SK-N-SH (cell line): Measurements from ENCODE around the gene SELENOK. TPM values are rescaled to one million over a fixed set of nuclear protein-coding genes. Genes with fewer than 3 reads are reported as not detected.

ENCODE experiments used
- CTCF ChIA-PET: fragments of 300-600, 350-600 bp; formaldehyde crosslinking; extraction: SDS; loops from one replicate; lab custom pipeline; 2021; lab: Yijun Ruan, JAX
- POLR2A ChIA-PET: fragments of 350-600 bp; sonication (Branson Sonifier 250); formaldehyde crosslinking; extraction: SDS; loops from one replicate; lab custom pipeline; 2020; ENCODE audit warnings: antibody characterized with exemption, inconsistent platforms; lab: Yijun Ruan, JAX
- DNase-seq: peaks from one replicate; pipeline ENCODE4 v3.0.0; 2012
- H2AFZ ChIP-seq: fragments of 200-600 bp; sonication (generic); 2 replicates; pipeline ENCODE4 v1.8.1; 2016; ENCODE audit warnings: antibody characterized with exemption, mild to moderate bottlenecking, low read depth
- H3F3A ChIP-seq: fragments of 200-600 bp; sonication (generic); replicated peaks from 2 replicates; pipeline ENCODE3; 2016; ENCODE audit warnings: antibody characterized with exemption, mild to moderate bottlenecking; ENCODE audit not compliant: insufficient read depth
- H3K27ac ChIP-seq, 2 experiments: fragments of 200-500 bp in 1 of 2; fragments of 200-600 bp in 1 of 2; sonication (Bioruptor generic) in 1 of 2; sonication (generic), shearing (Covaris generic) in 1 of 2; 2 replicates each; pipeline versions ENCODE4 v1.5.1 to v1.6.1; 2014 to 2016; ENCODE audit warnings: low read depth in 2 of 2, inconsistent platforms in 1 of 2, low read length in 1 of 2, mild to moderate bottlenecking in 1 of 2, mixed read lengths in 1 of 2
- H3K27me3 ChIP-seq: fragments of 200-600 bp; sonication (generic), shearing (Covaris generic); 2 replicates; pipeline ENCODE4 v1.6.1; 2016; ENCODE audit warnings: mixed run types; ENCODE audit not compliant: insufficient read depth
- H3K36me3 ChIP-seq, 2 experiments: fragments of 200-500 bp in 1 of 2; fragments of 200-600 bp in 1 of 2; sonication (Bioruptor generic) in 1 of 2; sonication (generic) in 1 of 2; replicated peaks in 1 of 2; 2 replicates each; pipeline versions ENCODE3 to v1.5.1; 2014 to 2016; ENCODE audit warnings: low read length in 1 of 2, mild to moderate bottlenecking in 1 of 2; ENCODE audit not compliant: insufficient read depth in 2 of 2, control insufficient read depth in 1 of 2
- H3K4me1 ChIP-seq, 2 experiments: fragments of 200-500 bp in 1 of 2; fragments of 200-600 bp in 1 of 2; sonication (Bioruptor generic) in 1 of 2; sonication (generic), shearing (Covaris generic) in 1 of 2; 2 replicates each; pipeline versions ENCODE4 v1.5.1 to v1.6.1; 2014 to 2016; ENCODE audit warnings: low read depth in 1 of 2, low read length in 1 of 2, mixed run types in 1 of 2; ENCODE audit not compliant: insufficient read depth in 2 of 2, control insufficient read depth in 1 of 2
- H3K4me2 ChIP-seq: fragments of 200-600 bp; sonication (generic), shearing (Covaris generic); 2 replicates; pipeline ENCODE4 v1.6.1; 2017; ENCODE audit warnings: mixed run types
- H3K4me3 ChIP-seq, 2 experiments: fragments of 200-500 bp in 1 of 2; fragments of 200-600 bp in 1 of 2; sonication (Bioruptor generic) in 1 of 2; sonication (generic), shearing (Covaris generic) in 1 of 2; 2 replicates each; pipeline versions ENCODE4 v1.5.1 to v1.8.1; 2014 to 2016; ENCODE audit warnings: low read depth in 2 of 2, inconsistent platforms in 1 of 2, low read length in 1 of 2, mild to moderate bottlenecking in 1 of 2, mixed read lengths in 1 of 2, moderate library complexity in 1 of 2
- H3K79me2 ChIP-seq: fragments of 200-600 bp; sonication (generic); 2 replicates; pipeline ENCODE4 v1.8.1; 2017; ENCODE audit warnings: mild to moderate bottlenecking; ENCODE audit not compliant: insufficient read depth
- H3K9ac ChIP-seq: fragments of 200-600 bp; sonication (generic); 2 replicates; pipeline ENCODE4 v1.6.1; 2017; ENCODE audit warnings: mixed run types
- H3K9me2 ChIP-seq: fragments of 200-600 bp; sonication (generic); 2 replicates; pipeline ENCODE4 v1.6.1; 2017; ENCODE audit warnings: mixed run types
- H3K9me3 ChIP-seq: fragments of 200-600 bp; sonication (generic); 2 replicates; pipeline ENCODE4 v1.6.1; 2017; ENCODE audit warnings: mixed run types, mild to moderate bottlenecking, moderate library complexity
- H4K20me1 ChIP-seq: fragments of 200-600 bp; sonication (generic); 2 replicates; pipeline ENCODE4 v1.6.1; 2017; ENCODE audit warnings: mild to moderate bottlenecking, mixed run types; ENCODE audit not compliant: insufficient read depth
- EP300 ChIP-seq, 2 experiments: IDR thresholded peaks; 2 replicates each; pipeline versions ENCODE4 v1.4.0 to v1.6.1; 2012; ENCODE audit warnings: borderline replicate concordance in 1 of 2, low read depth in 1 of 2, low read length in 1 of 2
- EZH2phosphoT487 ChIP-seq: fragments of 200-600 bp; sonication (generic); IDR thresholded peaks from 2 replicates; pipeline ENCODE4 v1.6.1; 2017; ENCODE audit warnings: low read depth, mixed run types, mild to moderate bottlenecking, antibody characterized with exemption, moderate library complexity, borderline replicate concordance
- FOSL2 ChIP-seq: IDR thresholded peaks from 2 replicates; pipeline ENCODE4 v1.4.0; 2012; ENCODE audit warnings: low read depth, mild to moderate bottlenecking, moderate library complexity, borderline replicate concordance
- FOXJ3 ChIP-seq: sonication (generic); formaldehyde crosslinking; IDR thresholded peaks from 2 replicates; pipeline ENCODE4 v1.5.1; 2020; ENCODE audit warnings: mild to moderate bottlenecking, missing genetic modification reagents
- FOXM1 ChIP-seq: IDR thresholded peaks from 2 replicates; pipeline ENCODE4 v1.4.0; 2012; ENCODE audit warnings: low read depth, mild to moderate bottlenecking
- JUND ChIP-seq: IDR thresholded peaks from 2 replicates; pipeline ENCODE4 v1.4.0; 2012
- MEF2A ChIP-seq: IDR thresholded peaks from 2 replicates; pipeline ENCODE4 v1.4.0; 2012; ENCODE audit warnings: low read depth, borderline replicate concordance
- NFIC ChIP-seq: IDR thresholded peaks from 2 replicates; pipeline ENCODE4 v1.4.0; 2012; ENCODE audit warnings: borderline replicate concordance
- NRF1 ChIP-seq: IDR thresholded peaks from 2 replicates; pipeline ENCODE4 v1.6.1; 2012; ENCODE audit warnings: low read depth, mild to moderate bottlenecking, low read length
- RCOR1 ChIP-seq: fragments of 150-350 bp; IDR thresholded peaks from 2 replicates; pipeline ENCODE4 v1.6.1; 2017; ENCODE audit warnings: antibody characterized with exemption, low read length
- RXRA ChIP-seq: IDR thresholded peaks from 2 replicates; pipeline ENCODE4 v1.4.0; 2012; ENCODE audit warnings: low read depth, mild to moderate bottlenecking, borderline replicate concordance
- SIN3A ChIP-seq: IDR thresholded peaks from 2 replicates; pipeline ENCODE4 v1.6.1; 2012; ENCODE audit warnings: low read depth, mild to moderate bottlenecking, low read length, moderate library complexity, borderline replicate concordance
- SMC3 ChIP-seq: IDR thresholded peaks from 2 replicates; pipeline ENCODE4 v1.6.1; 2012; ENCODE audit warnings: low read depth, low read length, improper control_type of control experiment
- TAF1 ChIP-seq: IDR thresholded peaks from 2 replicates; pipeline ENCODE4 v1.6.1; 2012; ENCODE audit warnings: low read depth, mild to moderate bottlenecking, low read length, moderate library complexity, borderline replicate concordance
- TCF12 ChIP-seq: IDR thresholded peaks from 2 replicates; pipeline ENCODE4 v1.4.0; 2012
- TEAD4 ChIP-seq: IDR thresholded peaks from 2 replicates; pipeline ENCODE4 v1.4.0; 2012; ENCODE audit warnings: mild to moderate bottlenecking, borderline replicate concordance; ENCODE audit not compliant: insufficient read depth
- YY1 ChIP-seq: IDR thresholded peaks from 2 replicates; pipeline ENCODE4 v1.4.0; 2012; ENCODE audit warnings: low read depth, mild to moderate bottlenecking
- polyA plus RNA-seq, 3 experiments: library from polyadenylated mRNA; depleted of rRNA; stranded (reverse); fragments of >200 nt; gene quantifications; 2 replicates each; pipeline ENCODE4 v1.2.3, GENCODE V29; 2012
- TF ChIP-seq, protein P1 (sequence below): IDR thresholded peaks from 2 replicates; pipeline ENCODE4 v1.4.0; 2012; ENCODE audit warnings: low read depth, borderline replicate concordance
- TF ChIP-seq, protein P2 (sequence below): IDR thresholded peaks from 2 replicates; pipeline ENCODE4 v1.6.1; 2012; ENCODE audit warnings: mild to moderate bottlenecking, low read depth, low read length, moderate library complexity
- TF ChIP-seq, protein P3 (sequence below): fragments of 150-350 bp; IDR thresholded peaks from 2 replicates; pipeline ENCODE4 v1.6.1; 2016; ENCODE audit warnings: mild to moderate bottlenecking, low read depth, low read length
- TF ChIP-seq, protein P4 (sequence below): fragments of 200-600 bp; sonication (generic); IDR thresholded peaks from 2 replicates; pipeline ENCODE4 v1.6.1; 2017; ENCODE audit warnings: antibody characterized with exemption, mild to moderate bottlenecking, moderate library complexity
- TF ChIP-seq, protein P5 (sequence below): IDR thresholded peaks from 2 replicates; pipeline ENCODE4 v1.4.0; 2012; ENCODE audit warnings: low read depth
- TF ChIP-seq, protein P6 (sequence below): IDR thresholded peaks from 2 replicates; pipeline ENCODE4; 2012

The SELENOK gene
- polyA plus RNA-seq, 1 of the 3 experiments (the other 2 are of a cell fraction): 29.2 TPM

DNA sequence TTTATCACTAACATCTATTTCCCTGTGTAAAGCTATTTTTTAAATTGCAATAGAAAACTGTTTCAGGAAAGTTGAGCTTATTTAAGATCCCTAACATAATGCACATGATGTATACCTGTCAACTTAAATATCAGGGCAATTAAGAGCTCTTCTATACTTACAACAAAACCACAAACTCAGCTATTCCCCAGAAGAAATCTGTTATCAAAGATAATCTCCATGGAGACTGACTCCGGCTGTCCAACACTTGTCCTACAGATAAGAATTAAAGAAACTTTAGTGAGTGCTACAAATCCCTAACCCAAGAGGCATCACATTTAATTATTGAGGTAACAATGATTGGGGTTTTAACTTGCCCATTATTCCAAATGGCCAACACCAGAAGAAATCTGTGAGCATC lies 3.4 kb downstream of the SELENOK start (continued):
- TF ChIP-seq, protein P1, sequence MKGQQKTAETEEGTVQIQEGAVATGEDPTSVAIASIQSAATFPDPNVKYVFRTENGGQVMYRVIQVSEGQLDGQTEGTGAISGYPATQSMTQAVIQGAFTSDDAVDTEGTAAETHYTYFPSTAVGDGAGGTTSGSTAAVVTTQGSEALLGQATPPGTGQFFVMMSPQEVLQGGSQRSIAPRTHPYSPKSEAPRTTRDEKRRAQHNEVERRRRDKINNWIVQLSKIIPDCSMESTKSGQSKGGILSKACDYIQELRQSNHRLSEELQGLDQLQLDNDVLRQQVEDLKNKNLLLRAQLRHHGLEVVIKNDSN: no peak
- TF ChIP-seq, protein P2, sequence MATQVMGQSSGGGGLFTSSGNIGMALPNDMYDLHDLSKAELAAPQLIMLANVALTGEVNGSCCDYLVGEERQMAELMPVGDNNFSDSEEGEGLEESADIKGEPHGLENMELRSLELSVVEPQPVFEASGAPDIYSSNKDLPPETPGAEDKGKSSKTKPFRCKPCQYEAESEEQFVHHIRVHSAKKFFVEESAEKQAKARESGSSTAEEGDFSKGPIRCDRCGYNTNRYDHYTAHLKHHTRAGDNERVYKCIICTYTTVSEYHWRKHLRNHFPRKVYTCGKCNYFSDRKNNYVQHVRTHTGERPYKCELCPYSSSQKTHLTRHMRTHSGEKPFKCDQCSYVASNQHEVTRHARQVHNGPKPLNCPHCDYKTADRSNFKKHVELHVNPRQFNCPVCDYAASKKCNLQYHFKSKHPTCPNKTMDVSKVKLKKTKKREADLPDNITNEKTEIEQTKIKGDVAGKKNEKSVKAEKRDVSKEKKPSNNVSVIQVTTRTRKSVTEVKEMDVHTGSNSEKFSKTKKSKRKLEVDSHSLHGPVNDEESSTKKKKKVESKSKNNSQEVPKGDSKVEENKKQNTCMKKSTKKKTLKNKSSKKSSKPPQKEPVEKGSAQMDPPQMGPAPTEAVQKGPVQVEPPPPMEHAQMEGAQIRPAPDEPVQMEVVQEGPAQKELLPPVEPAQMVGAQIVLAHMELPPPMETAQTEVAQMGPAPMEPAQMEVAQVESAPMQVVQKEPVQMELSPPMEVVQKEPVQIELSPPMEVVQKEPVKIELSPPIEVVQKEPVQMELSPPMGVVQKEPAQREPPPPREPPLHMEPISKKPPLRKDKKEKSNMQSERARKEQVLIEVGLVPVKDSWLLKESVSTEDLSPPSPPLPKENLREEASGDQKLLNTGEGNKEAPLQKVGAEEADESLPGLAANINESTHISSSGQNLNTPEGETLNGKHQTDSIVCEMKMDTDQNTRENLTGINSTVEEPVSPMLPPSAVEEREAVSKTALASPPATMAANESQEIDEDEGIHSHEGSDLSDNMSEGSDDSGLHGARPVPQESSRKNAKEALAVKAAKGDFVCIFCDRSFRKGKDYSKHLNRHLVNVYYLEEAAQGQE: no peak
- TF ChIP-seq FOXM1: no peak
- no peak for TF ChIP-seq TCF12
- no peak for TF ChIP-seq FOSL2
- no peak for TF ChIP-seq RCOR1
- no peak for TF ChIP-seq MEF2A
- TF ChIP-seq NRF1: no peak
- no peak for TF ChIP-seq EP300 (IDR thresholded peaks at IDR 0.05; ENCODE audit: borderline replicate concordance in 1 of 2, low read depth in 1 of 2, low read length in 1 of 2)
- TF ChIP-seq, all 33 proteins: peak for 0

DNA sequence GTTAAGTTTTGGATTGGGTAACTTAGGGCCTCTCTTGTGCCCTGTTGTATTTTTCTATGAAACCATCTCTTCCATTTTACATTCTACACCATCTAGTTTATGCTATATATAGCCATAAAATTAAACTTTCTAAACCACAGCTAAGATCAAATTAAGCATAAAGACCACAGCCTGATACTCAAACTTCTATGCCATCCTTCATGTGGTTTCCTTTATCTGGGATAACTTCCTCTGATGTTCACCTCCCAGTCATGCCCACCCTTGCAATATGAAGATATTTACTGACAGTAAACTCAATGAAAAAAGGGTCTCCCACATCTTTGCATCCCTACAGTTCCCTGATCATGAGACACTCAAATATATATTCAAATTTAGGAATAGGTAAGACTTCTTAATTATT lies 4.2 kb downstream of the SELENOK start:
- Histone ChIP-seq H3F3A (peaks cover 5% of the 10 kb centered on the region), H3K4me3 (no peak overlapping the region), H2AFZ (no peak overlapping the region), H3K27me3 (no peaks in the 10 kb centered on the region), H3K4me2 (no peak overlapping the region), H3K9me3 (no peaks in the 10 kb centered on the region), H3K79me2 (peaks cover 47% of the 10 kb centered on the region), H3K4me1 (peaks cover 0 to 13% of the 10 kb centered on the region in 2 experiments; a peak in 2 of 4 replicates), H3K36me3 (peaks cover 29 to 34% of the 10 kb centered on the region in 2 experiments), H4K20me1 (no peaks in the 10 kb centered on the region), H3K9me2 (no peaks in the 10 kb centered on the region), H3K9ac (no peak overlapping the region), H3K27ac (no peak overlapping the region)
- ChIA-PET POLR2A (no interaction called here), CTCF (no interaction called here)
- TF ChIP-seq EP300 (IDR thresholded peaks at IDR 0.05; ENCODE audit: borderline replicate concordance in 1 of 2, low read depth in 1 of 2, low read length in 1 of 2) (no peak), SMC3 (no peak), TAF1 (no peak), RCOR1 (no peak), RXRA (no peak), JUND (no peak), SIN3A (no peak), EZH2phosphoT487 (no peak), TEAD4 (no peak), NFIC (no peak), TCF12 (no peak), FOXJ3 (CRISPR knock-in tag) (no peak), YY1 (no peak)
- TF ChIP-seq, protein P3, sequence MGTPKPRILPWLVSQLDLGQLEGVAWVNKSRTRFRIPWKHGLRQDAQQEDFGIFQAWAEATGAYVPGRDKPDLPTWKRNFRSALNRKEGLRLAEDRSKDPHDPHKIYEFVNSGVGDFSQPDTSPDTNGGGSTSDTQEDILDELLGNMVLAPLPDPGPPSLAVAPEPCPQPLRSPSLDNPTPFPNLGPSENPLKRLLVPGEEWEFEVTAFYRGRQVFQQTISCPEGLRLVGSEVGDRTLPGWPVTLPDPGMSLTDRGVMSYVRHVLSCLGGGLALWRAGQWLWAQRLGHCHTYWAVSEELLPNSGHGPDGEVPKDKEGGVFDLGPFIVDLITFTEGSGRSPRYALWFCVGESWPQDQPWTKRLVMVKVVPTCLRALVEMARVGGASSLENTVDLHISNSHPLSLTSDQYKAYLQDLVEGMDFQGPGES: no peak
- TF ChIP-seq, protein P4, sequence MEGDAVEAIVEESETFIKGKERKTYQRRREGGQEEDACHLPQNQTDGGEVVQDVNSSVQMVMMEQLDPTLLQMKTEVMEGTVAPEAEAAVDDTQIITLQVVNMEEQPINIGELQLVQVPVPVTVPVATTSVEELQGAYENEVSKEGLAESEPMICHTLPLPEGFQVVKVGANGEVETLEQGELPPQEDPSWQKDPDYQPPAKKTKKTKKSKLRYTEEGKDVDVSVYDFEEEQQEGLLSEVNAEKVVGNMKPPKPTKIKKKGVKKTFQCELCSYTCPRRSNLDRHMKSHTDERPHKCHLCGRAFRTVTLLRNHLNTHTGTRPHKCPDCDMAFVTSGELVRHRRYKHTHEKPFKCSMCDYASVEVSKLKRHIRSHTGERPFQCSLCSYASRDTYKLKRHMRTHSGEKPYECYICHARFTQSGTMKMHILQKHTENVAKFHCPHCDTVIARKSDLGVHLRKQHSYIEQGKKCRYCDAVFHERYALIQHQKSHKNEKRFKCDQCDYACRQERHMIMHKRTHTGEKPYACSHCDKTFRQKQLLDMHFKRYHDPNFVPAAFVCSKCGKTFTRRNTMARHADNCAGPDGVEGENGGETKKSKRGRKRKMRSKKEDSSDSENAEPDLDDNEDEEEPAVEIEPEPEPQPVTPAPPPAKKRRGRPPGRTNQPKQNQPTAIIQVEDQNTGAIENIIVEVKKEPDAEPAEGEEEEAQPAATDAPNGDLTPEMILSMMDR: no peak
- TF ChIP-seq, protein P5, sequence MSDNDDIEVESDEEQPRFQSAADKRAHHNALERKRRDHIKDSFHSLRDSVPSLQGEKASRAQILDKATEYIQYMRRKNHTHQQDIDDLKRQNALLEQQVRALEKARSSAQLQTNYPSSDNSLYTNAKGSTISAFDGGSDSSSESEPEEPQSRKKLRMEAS: no peak
- TF ChIP-seq, protein P6, sequence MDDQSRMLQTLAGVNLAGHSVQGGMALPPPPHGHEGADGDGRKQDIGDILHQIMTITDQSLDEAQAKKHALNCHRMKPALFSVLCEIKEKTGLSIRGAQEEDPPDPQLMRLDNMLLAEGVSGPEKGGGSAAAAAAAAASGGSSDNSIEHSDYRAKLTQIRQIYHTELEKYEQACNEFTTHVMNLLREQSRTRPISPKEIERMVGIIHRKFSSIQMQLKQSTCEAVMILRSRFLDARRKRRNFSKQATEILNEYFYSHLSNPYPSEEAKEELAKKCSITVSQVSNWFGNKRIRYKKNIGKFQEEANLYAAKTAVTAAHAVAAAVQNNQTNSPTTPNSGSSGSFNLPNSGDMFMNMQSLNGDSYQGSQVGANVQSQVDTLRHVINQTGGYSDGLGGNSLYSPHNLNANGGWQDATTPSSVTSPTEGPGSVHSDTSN: no peak
- DNase-seq: no peak
